Neural cell (in vitro differentiated cells): ENCODE results near the gene GTSF1L. TPM values are rescaled to one million over a fixed set of nuclear protein-coding genes. Genes with fewer than 3 reads are reported as not detected.

Source experiments
- H2AFZ ChIP-seq: fragments of 200-600, 300-800 bp; sonication (generic), shearing (Covaris generic); 2 replicates; pipeline ENCODE4 v1.6.0; 2014; ENCODE audit warnings: low read depth, mild to moderate bottlenecking, antibody characterized with exemption, low read length, moderate library complexity
- H3F3A ChIP-seq: fragments of 200-600 bp; shearing (Covaris generic); 2 replicates; pipeline ENCODE4 v1.6.1; 2016; ENCODE audit warnings: mild to moderate bottlenecking, moderate library complexity, mixed read lengths, antibody characterized with exemption, low read length; ENCODE audit not compliant: insufficient read depth, poor library complexity, severe bottlenecking
- H3K27ac ChIP-seq: fragments of 200-600, 300-800 bp; sonication (generic), shearing (Covaris generic); 2 replicates; pipeline ENCODE4 v1.5.1; 2014; ENCODE audit warnings: mild to moderate bottlenecking, low read length, moderate library complexity
- H3K27me3 ChIP-seq: fragments of 300-800, 200-600 bp; sonication (generic), shearing (Covaris generic); 2 replicates; pipeline ENCODE4 v1.6.0; 2014; ENCODE audit warnings: mild to moderate bottlenecking, low read depth, low read length, moderate library complexity; ENCODE audit not compliant: insufficient read depth
- H3K36me3 ChIP-seq: fragments of 300-800, 200-600 bp; sonication (generic), shearing (Covaris generic); 2 replicates; pipeline ENCODE4 v1.5.1; 2014; ENCODE audit warnings: mild to moderate bottlenecking, antibody characterized with exemption, low read length, moderate library complexity; ENCODE audit not compliant: insufficient read depth
- H3K4me2 ChIP-seq: fragments of 300-800, 200-600 bp; sonication (generic), shearing (Covaris generic); 2 replicates; pipeline ENCODE4 v1.6.0; 2014; ENCODE audit warnings: mild to moderate bottlenecking, low read length
- H3K4me3 ChIP-seq: fragments of 300-800, 200-600 bp; sonication (generic), shearing (Covaris generic); 2 replicates; pipeline ENCODE4 v1.5.1; 2014; ENCODE audit warnings: mild to moderate bottlenecking, low read length, moderate library complexity
- H3K79me2 ChIP-seq: fragments of 200-600 bp; shearing (Covaris generic); replicated peaks from 2 replicates; pipeline ENCODE4 v1.6.0; 2014; ENCODE audit warnings: mild to moderate bottlenecking, low read length, moderate library complexity; ENCODE audit not compliant: insufficient read depth
- H3K9ac ChIP-seq: fragments of 300-800, 200-600 bp; sonication (generic), shearing (Covaris generic); 2 replicates; pipeline ENCODE4 v1.6.1; 2016; ENCODE audit warnings: mild to moderate bottlenecking, low read length, mixed read lengths
- H3K9me2 ChIP-seq: fragments of 200-600 bp; shearing (Covaris generic); 2 replicates; pipeline ENCODE4 v1.6.1; 2016; ENCODE audit warnings: mild to moderate bottlenecking, low read length, mixed read lengths; ENCODE audit not compliant: insufficient read depth
- H3K9me3 ChIP-seq: fragments of 200-600, 300-800 bp; sonication (generic), shearing (Covaris generic); 2 replicates; pipeline ENCODE4 v1.6.1; 2016; ENCODE audit warnings: mild to moderate bottlenecking, mixed run types, low read length, moderate library complexity, mixed read lengths
- H4K20me1 ChIP-seq: fragments of 200-600 bp; shearing (Covaris generic); 2 replicates; pipeline ENCODE4 v1.6.1; 2016; ENCODE audit warnings: mild to moderate bottlenecking, mixed run types; ENCODE audit not compliant: insufficient read depth
- EP300 ChIP-seq: fragments of 450-650 bp; conservative IDR thresholded peaks from 2 replicates; pipeline ENCODE4 v1.6.1; 2014; ENCODE audit warnings: antibody characterized with exemption, mild to moderate bottlenecking, moderate library complexity; ENCODE audit not compliant: poor library complexity, severe bottlenecking
- EZH2 ChIP-seq: fragments of 200-600, 300-800 bp; shearing (Covaris generic), sonication (generic); IDR thresholded peaks from 2 replicates; pipeline ENCODE4 v1.6.1; 2014; ENCODE audit warnings: antibody characterized with exemption, low read length, borderline replicate concordance, mild to moderate bottlenecking; ENCODE audit not compliant: insufficient read depth, poor library complexity, severe bottlenecking
- MXI1 ChIP-seq: fragments of 450-650 bp; conservative IDR thresholded peaks from 2 replicates; pipeline ENCODE4 v1.6.1; 2014; ENCODE audit warnings: antibody characterized with exemption, mild to moderate bottlenecking; ENCODE audit not compliant: poor library complexity, severe bottlenecking
- POLR2AphosphoS5 ChIP-seq: IDR thresholded peaks from 2 replicates; pipeline ENCODE4 v1.6.1; 2012
- RAD21 ChIP-seq: fragments of 450-650 bp; conservative IDR thresholded peaks from 2 replicates; pipeline ENCODE4 v1.6.1; 2014; ENCODE audit warnings: antibody characterized with exemption, mild to moderate bottlenecking, moderate library complexity
- SMC3 ChIP-seq: fragments of 450-650 bp; conservative IDR thresholded peaks from 2 replicates; pipeline ENCODE4 v1.6.1; 2014; ENCODE audit warnings: antibody characterized with exemption, mild to moderate bottlenecking, moderate library complexity; ENCODE audit not compliant: poor library complexity
- TAF1 ChIP-seq: IDR thresholded peaks from 2 replicates; pipeline ENCODE4 v1.6.1; 2012; ENCODE audit warnings: low read depth
- polyA plus RNA-seq: library from polyadenylated mRNA; depleted of rRNA; stranded (reverse); fragments of >200 nt; gene quantifications from 2 replicates; pipeline ENCODE4 v1.2.3, GENCODE V29; 2014
- TF ChIP-seq, protein P1 (sequence below): fragments of 450-650 bp; IDR thresholded peaks from 2 replicates; pipeline ENCODE4 v1.5.1; 2014; ENCODE audit warnings: antibody characterized with exemption, mild to moderate bottlenecking, moderate library complexity; ENCODE audit not compliant: poor library complexity, severe bottlenecking
- TF ChIP-seq, protein P2 (sequence below): IDR thresholded peaks from 2 replicates; pipeline ENCODE4 v1.6.1; 2012; ENCODE audit warnings: borderline replicate concordance

Gene GTSF1L
- polyA plus RNA-seq, 1 donor from 2014 or later = not detected

DNA sequence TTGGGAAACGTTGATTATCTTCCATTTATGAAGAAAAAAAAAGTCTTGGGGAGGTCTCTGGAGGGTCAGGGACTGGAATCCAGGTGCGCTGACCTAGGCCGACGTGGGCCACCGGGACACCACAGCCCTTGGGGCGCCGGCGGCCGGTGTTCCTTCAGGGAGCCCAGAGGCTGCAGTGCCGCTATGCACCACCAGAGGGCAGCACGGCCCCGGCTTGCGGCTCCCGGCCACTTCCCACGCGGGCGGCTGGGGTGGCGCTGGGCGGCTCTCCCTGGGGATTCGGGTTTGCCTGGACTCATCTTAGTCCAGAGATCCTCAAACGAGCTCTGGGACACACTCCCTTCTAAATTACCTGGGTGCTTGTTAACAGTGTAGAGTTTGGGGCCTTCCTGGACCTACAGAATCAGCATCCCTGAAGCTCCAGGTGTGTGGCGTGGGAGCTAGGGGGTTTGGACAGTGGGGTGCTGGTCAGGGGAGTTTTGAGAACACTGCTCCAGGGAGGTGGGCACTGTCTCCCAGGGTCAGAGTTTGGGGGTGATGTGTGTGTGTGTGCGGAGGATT, 23.0 kb upstream of the GTSF1L start:
- H3K9me2 ChIP-seq = no peaks in the 10 kb centered on the region
- H3K27me3 ChIP-seq = no peaks in the 10 kb centered on the region
- TF ChIP-seq, protein P1, sequence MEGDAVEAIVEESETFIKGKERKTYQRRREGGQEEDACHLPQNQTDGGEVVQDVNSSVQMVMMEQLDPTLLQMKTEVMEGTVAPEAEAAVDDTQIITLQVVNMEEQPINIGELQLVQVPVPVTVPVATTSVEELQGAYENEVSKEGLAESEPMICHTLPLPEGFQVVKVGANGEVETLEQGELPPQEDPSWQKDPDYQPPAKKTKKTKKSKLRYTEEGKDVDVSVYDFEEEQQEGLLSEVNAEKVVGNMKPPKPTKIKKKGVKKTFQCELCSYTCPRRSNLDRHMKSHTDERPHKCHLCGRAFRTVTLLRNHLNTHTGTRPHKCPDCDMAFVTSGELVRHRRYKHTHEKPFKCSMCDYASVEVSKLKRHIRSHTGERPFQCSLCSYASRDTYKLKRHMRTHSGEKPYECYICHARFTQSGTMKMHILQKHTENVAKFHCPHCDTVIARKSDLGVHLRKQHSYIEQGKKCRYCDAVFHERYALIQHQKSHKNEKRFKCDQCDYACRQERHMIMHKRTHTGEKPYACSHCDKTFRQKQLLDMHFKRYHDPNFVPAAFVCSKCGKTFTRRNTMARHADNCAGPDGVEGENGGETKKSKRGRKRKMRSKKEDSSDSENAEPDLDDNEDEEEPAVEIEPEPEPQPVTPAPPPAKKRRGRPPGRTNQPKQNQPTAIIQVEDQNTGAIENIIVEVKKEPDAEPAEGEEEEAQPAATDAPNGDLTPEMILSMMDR = peak; percentile 97
- TF ChIP-seq POLR2AphosphoS5 (no peak), EP300 (peak; percentile 17), MXI1 (no peak), TAF1 (no peak), EZH2 (no peak), SMC3 (peak; percentile 99), RAD21 (peak; percentile 97)
- TF ChIP-seq, protein P2, sequence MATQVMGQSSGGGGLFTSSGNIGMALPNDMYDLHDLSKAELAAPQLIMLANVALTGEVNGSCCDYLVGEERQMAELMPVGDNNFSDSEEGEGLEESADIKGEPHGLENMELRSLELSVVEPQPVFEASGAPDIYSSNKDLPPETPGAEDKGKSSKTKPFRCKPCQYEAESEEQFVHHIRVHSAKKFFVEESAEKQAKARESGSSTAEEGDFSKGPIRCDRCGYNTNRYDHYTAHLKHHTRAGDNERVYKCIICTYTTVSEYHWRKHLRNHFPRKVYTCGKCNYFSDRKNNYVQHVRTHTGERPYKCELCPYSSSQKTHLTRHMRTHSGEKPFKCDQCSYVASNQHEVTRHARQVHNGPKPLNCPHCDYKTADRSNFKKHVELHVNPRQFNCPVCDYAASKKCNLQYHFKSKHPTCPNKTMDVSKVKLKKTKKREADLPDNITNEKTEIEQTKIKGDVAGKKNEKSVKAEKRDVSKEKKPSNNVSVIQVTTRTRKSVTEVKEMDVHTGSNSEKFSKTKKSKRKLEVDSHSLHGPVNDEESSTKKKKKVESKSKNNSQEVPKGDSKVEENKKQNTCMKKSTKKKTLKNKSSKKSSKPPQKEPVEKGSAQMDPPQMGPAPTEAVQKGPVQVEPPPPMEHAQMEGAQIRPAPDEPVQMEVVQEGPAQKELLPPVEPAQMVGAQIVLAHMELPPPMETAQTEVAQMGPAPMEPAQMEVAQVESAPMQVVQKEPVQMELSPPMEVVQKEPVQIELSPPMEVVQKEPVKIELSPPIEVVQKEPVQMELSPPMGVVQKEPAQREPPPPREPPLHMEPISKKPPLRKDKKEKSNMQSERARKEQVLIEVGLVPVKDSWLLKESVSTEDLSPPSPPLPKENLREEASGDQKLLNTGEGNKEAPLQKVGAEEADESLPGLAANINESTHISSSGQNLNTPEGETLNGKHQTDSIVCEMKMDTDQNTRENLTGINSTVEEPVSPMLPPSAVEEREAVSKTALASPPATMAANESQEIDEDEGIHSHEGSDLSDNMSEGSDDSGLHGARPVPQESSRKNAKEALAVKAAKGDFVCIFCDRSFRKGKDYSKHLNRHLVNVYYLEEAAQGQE = no peak
- H2AFZ ChIP-seq = no peak overlapping the region
- H3K9ac ChIP-seq = no peak overlapping the region
- no peaks in the 10 kb centered on the region for H3K9me3 ChIP-seq
- no peaks in the 10 kb centered on the region for H3K79me2 ChIP-seq
- H3F3A ChIP-seq = no peaks in the 10 kb centered on the region
- no peak overlapping the region for H3K4me2 ChIP-seq
- H3K27ac ChIP-seq = no peak overlapping the region
- H3K4me3 ChIP-seq = no peak overlapping the region
- no peaks in the 10 kb centered on the region for H3K36me3 ChIP-seq
- H4K20me1 ChIP-seq = no peaks in the 10 kb centered on the region

DNA sequence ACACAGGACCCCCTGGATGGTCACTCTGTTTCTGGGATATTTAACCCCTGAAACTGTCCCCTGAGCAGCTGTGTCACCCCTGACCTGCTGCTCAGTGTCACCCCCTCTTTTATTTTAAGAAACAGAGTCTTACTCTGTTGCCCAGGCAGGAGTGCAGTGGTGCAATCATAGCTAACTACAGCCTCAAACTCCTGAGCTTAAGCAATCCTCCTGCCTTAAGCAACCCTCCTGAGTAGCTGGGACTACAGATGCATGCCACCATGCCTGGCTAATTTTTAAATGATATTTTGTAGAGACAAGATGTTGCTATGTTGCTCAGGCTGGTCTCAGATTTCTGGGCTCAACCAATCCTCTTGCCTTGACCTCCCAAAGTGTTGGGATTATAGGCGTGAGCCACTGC, 21.5 kb upstream of the GTSF1L start:
- Histone ChIP-seq H3F3A (no peaks in the 10 kb centered on the region), H3K9me2 (no peaks in the 10 kb centered on the region), H3K4me3 (no peak overlapping the region), H3K9me3 (no peaks in the 10 kb centered on the region), H3K79me2 (no peaks in the 10 kb centered on the region), H3K9ac (no peak overlapping the region), H4K20me1 (no peaks in the 10 kb centered on the region), H3K36me3 (no peaks in the 10 kb centered on the region), H2AFZ (no peak overlapping the region), H3K27me3 (no peaks in the 10 kb centered on the region), H3K27ac (no peak overlapping the region), H3K4me2 (no peak overlapping the region)
- TF ChIP-seq, protein P1 = no peak
- TF ChIP-seq TAF1 = no peak
